Calu3 (cell line): ENCODE measurements around the gene TMPRSS11A. TPM values are rescaled to one million over a fixed set of nuclear protein-coding genes. Genes with fewer than 3 reads are reported as not detected.
A peak's percentile ranks its signal among the peaks of the same experiment; 100 is the strongest.

Experiments used
- BruUV-seq: library from RNA; stranded (reverse); fragments of 400-500 nt; replicated peaks from 2 replicates; lab custom pipeline; 2021; lab: Mats Ljungman, UMichigan
- CTCF ChIA-PET: fragments of 300-600 bp; sonication (Branson Sonifier 250); formaldehyde crosslinking; loops from one replicate; lab custom pipeline; 2022; ENCODE audit warnings: antibody characterized with exemption; lab: Charles Lee
- DNase-seq: peaks from one replicate; pipeline ENCODE4 v3.0.0; 2022
- H3K27ac Mint-ChIP-seq: one replicate; pipeline ENCODE4 v1.8.0; 2022; ENCODE audit warnings: mixed read lengths; ENCODE audit not compliant: unreplicated experiment
- H3K27me3 Mint-ChIP-seq: one replicate; pipeline ENCODE4 v1.8.0; 2022; ENCODE audit warnings: mixed read lengths; ENCODE audit not compliant: unreplicated experiment
- H3K36me3 Mint-ChIP-seq: one replicate; pipeline ENCODE4 v1.8.0; 2022; ENCODE audit warnings: mild to moderate bottlenecking, moderate library complexity, mixed read lengths; ENCODE audit not compliant: insufficient read depth, unreplicated experiment
- H3K4me1 Mint-ChIP-seq: one replicate; pipeline ENCODE4 v1.8.0; 2022; ENCODE audit warnings: mild to moderate bottlenecking, low read depth, mixed read lengths; ENCODE audit not compliant: unreplicated experiment
- H3K4me3 Mint-ChIP-seq: one replicate; pipeline ENCODE4 v1.8.0; 2022; ENCODE audit warnings: mild to moderate bottlenecking, low read depth, moderate library complexity, mixed read lengths; ENCODE audit not compliant: unreplicated experiment
- H3K9me3 Mint-ChIP-seq: one replicate; pipeline ENCODE4 v1.8.0; 2022; ENCODE audit warnings: low read depth, mixed read lengths; ENCODE audit not compliant: unreplicated experiment
- CTCF ChIP-seq: fragments of 200-600 bp; IDR thresholded peaks from one replicate; pipeline ENCODE4 v1.8.0; 2022; ENCODE audit warnings: antibody characterized with exemption; ENCODE audit not compliant: unreplicated experiment
- intact Hi-C: fragments of 100-400 bp; cut with micrococcal nuclease; formaldehyde crosslinking; loops from one replicate; pipeline ENCODE4 v1.10.0; 2022; ENCODE audit not compliant: unreplicated experiment
- total RNA-seq: library from RNA; stranded (reverse); gene quantifications from 2 replicates; pipeline ENCODE4 v1.2.3, GENCODE V29; 2022

Gene TMPRSS11A
- total RNA-seq, 1 experiment from 2014 or later = not detected

DNA sequence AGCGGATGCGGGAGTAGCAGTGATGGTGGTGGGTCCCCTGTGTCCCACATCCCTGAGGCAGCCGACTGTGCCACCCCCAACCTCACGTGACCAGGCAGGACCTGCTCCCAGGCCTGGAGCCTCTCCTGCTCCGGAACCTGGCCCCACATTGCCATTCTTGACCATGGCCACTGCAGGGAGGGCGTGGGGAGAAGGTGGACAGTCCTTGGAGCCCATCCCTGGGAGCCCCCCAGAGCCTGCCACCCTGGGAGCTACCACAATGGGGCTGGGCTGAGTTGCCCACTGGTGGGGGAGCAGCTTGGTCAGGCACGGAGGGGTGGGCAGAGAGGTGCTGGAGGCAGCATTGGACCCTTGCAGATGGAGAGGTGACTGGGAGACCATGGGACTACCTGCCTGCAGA lies 36.8 kb downstream of the TMPRSS11A start:
- H3K4me3 Mint-ChIP-seq = no peak overlapping the region
- H3K36me3 Mint-ChIP-seq = no peaks in the 10 kb centered on the region
- intact Hi-C loops = no loop called here

GRCh38 chr4:67922697-67923096 lies 40.6 kb downstream of the TMPRSS11A start:
- no peaks in the 10 kb centered on the region for H3K36me3 Mint-ChIP-seq
- intact Hi-C loops = no loop called here
- no TSS peak for BruUV-seq
- no peak overlapping the region for H3K4me3 Mint-ChIP-seq
- H3K9me3 Mint-ChIP-seq = no peaks in the 10 kb centered on the region
- DNase-seq = no peak
- no peak overlapping the region for H3K27ac Mint-ChIP-seq
- CTCF ChIA-PET = no interaction called here
- no peaks in the 10 kb centered on the region for H3K27me3 Mint-ChIP-seq
- TF ChIP-seq CTCF = no peak
- no peaks in the 10 kb centered on the region for H3K4me1 Mint-ChIP-seq

More for the DNA sequence above, 36.8 kb downstream of the TMPRSS11A start:
- no TSS peak for BruUV-seq
- TF ChIP-seq CTCF = no peak
- CTCF ChIA-PET = no interaction called here
- Mint-ChIP-seq H3K27me3 (no peaks in the 10 kb centered on the region), H3K27ac (no peak overlapping the region), H3K9me3 (no peaks in the 10 kb centered on the region), H3K4me1 (no peaks in the 10 kb centered on the region)
- no peak for DNase-seq

DNA sequence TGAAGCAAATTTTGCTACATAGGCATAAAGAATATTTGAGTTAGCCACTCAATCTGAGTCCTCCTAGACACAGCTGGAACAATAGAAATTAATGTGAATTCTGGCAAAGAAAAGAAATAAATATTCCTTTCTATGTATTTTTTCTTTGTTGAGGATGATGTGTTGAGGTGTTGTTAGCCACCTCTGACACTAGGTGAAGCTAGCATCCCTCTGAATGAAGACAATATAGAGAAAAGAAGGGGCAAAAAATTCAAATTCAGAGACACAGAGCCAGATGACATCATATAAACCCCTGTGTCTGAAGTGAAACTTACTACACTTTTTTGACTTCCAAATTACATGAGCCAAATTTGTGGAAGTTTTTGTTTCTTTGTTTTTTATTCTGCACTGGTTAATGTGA lies 44.9 kb downstream of the TMPRSS11A start:
- DNase-seq = no peak
- Mint-ChIP-seq H3K4me1 (no peaks in the 10 kb centered on the region), H3K9me3 (no peaks in the 10 kb centered on the region), H3K27ac (no peak overlapping the region), H3K36me3 (no peaks in the 10 kb centered on the region), H3K27me3 (no peaks in the 10 kb centered on the region), H3K4me3 (no peak overlapping the region)
- peak; percentile 18 for TF ChIP-seq CTCF
- BruUV-seq = no TSS peak
- intact Hi-C loops = loop anchor here (1.0 kb wide), 1 partner anchor 257 kb away; no protein-coding TSS in a partner anchor
- CTCF ChIA-PET = interaction anchor here (0.5 kb wide), 1 partner anchor 148 kb away, joined by 3 read pairs; no protein-coding TSS in a partner anchor

DNA sequence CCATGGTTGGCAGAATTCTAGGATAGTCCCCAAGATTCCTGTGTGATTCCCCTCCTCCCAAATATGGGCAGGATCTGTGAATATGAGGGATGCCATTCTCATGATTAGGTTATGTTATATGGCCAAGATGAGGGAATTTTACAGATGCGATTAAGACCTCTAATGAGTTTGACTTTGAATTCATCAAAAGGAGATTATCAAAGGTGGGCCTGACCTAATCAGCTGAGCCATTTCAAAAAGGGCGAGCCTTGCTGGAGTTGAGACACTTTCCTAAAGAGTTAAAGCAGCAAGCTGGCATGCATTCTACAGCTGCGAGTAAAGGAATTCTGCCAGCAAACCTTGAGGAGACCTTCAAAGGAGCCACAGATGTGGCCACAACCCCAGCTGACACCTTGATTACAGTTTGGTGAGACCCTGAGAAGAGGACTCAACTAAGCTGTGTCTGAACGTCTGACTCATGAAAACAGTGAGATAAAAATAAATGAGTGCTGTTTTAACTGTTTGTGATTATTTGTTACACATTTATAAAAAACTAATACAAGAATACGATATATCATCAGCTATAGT lies 47.8 kb downstream of the TMPRSS11A start:
- H3K9me3 Mint-ChIP-seq = no peaks in the 10 kb centered on the region
- no peak for TF ChIP-seq CTCF
- H3K27ac Mint-ChIP-seq = no peak overlapping the region
- H3K36me3 Mint-ChIP-seq = no peaks in the 10 kb centered on the region
- intact Hi-C loops = no loop called here
- no peak for DNase-seq
- no peaks in the 10 kb centered on the region for H3K4me1 Mint-ChIP-seq
- no peaks in the 10 kb centered on the region for H3K27me3 Mint-ChIP-seq
- no peak overlapping the region for H3K4me3 Mint-ChIP-seq
- no TSS peak for BruUV-seq
- CTCF ChIA-PET = no interaction called here
